Retina (tissue), 1 donor: ENCODE data around the gene PCBP4.

ENCODE experiments used
- DNase-seq: peaks from one replicate; pipeline ENCODE4 v3.0.0-alpha.2; 2016

Gene PCBP4

GRCh38 chr3:51967384-51968169 lies at the start of gene PCBP4:
TSS of gene PCBP4 (minus strand) at chr3:51967454. CDS start at chr3:51961240, 6,214 bp downstream.
- DNase-seq = no peak

- no peak for DNase-seq
Observed at GRCh38 chr3:52015438-52016228, 48.4 kb upstream of the PCBP4 start.

GRCh38 chr3:52014613-52015012 lies 47.4 kb upstream of the PCBP4 start:
- no peak for DNase-seq

GRCh38 chr3:52013802-52014598 lies 46.7 kb upstream of the PCBP4 start:
- DNase-seq = no peak

GRCh38 chr3:52012699-52013098 lies 45.4 kb upstream of the PCBP4 start:
- DNase-seq = no peak

- DNase-seq = no peak
Observed at GRCh38 chr3:52010431-52010830, 43.2 kb upstream of the PCBP4 start.

- no peak for DNase-seq
Observed at GRCh38 chr3:52007291-52007690, 40.0 kb upstream of the PCBP4 start.

GRCh38 chr3:52006820-52007133 lies 39.5 kb upstream of the PCBP4 start:
- DNase-seq = no peak

GRCh38 chr3:52006017-52006819 lies 39.0 kb upstream of the PCBP4 start:
- DNase-seq = no peak

GRCh38 chr3:52005571-52005986 lies 38.3 kb upstream of the PCBP4 start:
- no peak for DNase-seq

- no peak for DNase-seq
Observed at GRCh38 chr3:52004906-52005395, 37.7 kb upstream of the PCBP4 start.

- DNase-seq = peak; percentile 88
Observed at GRCh38 chr3:52004163-52004787, 37.0 kb upstream of the PCBP4 start.

- DNase-seq = no peak
Observed at GRCh38 chr3:52002748-52003147, 35.5 kb upstream of the PCBP4 start.

GRCh38 chr3:52001443-52001974 lies 34.3 kb upstream of the PCBP4 start:
- DNase-seq = peak; percentile 91

GRCh38 chr3:51999846-52000245 lies 32.6 kb upstream of the PCBP4 start:
- DNase-seq = no peak

GRCh38 chr3:51998774-51999173 lies 31.5 kb upstream of the PCBP4 start:
- no peak for DNase-seq

- DNase-seq = no peak
Observed at GRCh38 chr3:51997935-51998596, 30.8 kb upstream of the PCBP4 start.

- DNase-seq = no peak
Observed at GRCh38 chr3:51997172-51997571, 29.9 kb upstream of the PCBP4 start.

GRCh38 chr3:51995346-51996163 lies 28.3 kb upstream of the PCBP4 start, which contains the start of gene RPL29:
TSS of gene RPL29 (minus strand) at chr3:51995895. CDS start at chr3:51995461, 434 bp downstream.
- DNase-seq = peak; percentile 96

GRCh38 chr3:51994530-51994929 lies 27.3 kb upstream of the PCBP4 start:
- no peak for DNase-seq
